Tongue (tissue), 2 donors: ENCODE data around the gene PCLO. TPM values are rescaled to one million over a fixed set of nuclear protein-coding genes. Genes with fewer than 3 reads are reported as not detected.
"Not testable (repeated sequence)": the region's sequence is repeated elsewhere in the genome, so short reads cannot be mapped to it uniquely, and the experiment has no call there.

Experiments
- DNase-seq: peaks from one replicate; pipeline ENCODE4 v3.0.0-alpha.2; 2015
- total RNA-seq: library from RNA; depleted of rRNA; stranded (reverse); fragments of >200 nt; gene quantifications from one replicate; pipeline ENCODE4 v1.2.3, GENCODE V29; 2014

PCLO gene
- total RNA-seq, 1 donor from 2014 or later, result 2.7 TPM

DNA sequence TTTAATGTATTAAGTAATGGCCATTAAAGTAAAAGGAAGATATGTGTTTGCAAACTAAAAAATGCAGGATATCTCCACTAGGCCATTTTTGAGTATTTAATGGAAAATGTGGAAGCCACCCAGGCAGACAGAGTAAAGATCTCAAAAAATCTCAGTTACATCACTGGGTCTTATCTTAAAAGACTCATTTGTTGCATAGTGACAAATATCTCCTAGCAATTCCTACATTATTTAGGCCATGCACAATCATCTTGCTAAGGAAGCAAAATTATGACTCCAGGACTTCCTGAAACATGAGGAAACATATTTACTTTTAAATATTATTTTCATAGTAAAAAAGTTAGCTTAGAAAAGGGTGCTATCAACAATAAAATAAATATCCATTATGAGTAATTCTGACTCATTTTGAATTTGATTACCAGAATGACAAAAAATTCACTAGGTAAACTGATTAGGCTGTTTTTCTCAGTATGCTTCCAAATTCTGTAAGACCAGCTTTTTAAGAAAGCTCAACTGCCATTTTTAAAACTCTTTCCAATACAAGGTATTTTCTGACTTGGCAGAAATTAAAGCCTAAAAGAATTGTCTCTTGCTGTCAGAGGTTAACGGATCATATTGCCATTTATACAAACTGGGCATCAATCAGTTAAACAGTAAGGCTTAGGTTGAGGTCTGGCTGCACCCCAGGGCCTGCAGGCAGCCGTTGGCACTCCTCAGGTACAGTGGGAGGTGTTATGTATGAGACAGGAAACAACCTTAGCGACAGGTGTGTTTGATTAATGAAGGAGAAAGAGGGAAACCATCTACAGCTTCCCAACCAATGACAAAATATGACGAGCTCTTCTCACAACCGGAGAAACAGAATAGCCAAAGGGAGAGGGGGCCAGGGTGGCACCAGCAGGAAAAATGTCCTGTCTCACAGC, 31.8 kb downstream of the PCLO start:
- no peak for DNase-seq

DNA sequence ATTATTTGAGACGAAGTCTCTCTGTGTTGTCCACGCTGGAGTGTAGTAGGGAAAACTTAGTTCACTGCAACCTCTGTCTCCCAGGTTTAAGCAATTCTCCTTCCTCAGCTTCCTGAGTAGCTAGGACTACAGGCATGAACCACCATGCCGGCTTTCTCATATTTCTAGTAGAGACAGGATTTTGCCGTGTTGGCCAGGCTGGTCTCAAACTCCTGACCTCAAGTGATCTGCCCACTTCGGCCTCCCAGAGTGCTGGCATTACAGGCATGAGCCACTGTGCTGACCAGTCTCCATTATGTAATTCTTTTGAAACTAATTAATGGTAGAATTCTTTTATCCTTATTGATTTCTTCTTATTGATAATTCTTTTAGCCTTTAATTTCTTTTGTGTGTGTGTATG, 32.5 kb downstream of the PCLO start:
- DNase-seq, result no peak

DNA sequence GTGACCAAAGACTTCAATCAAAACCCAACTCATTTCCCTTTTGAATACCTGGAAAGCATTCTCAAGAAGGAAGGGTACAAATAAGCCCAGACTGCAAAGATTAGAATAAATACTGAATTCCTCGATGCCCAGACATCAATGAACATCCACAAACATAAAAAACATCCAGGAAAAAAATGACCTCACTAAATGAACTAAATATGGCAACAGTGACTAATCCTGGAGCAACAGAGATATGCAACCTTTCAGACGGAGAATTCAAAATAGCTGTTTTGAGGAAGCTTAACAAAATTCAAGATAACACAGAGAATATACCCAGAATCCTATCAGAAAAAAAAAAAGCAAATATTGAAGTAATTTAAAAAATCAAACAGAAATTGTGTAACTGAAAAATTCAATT, 43.2 kb downstream of the PCLO start:
- DNase-seq, result no peak

DNA sequence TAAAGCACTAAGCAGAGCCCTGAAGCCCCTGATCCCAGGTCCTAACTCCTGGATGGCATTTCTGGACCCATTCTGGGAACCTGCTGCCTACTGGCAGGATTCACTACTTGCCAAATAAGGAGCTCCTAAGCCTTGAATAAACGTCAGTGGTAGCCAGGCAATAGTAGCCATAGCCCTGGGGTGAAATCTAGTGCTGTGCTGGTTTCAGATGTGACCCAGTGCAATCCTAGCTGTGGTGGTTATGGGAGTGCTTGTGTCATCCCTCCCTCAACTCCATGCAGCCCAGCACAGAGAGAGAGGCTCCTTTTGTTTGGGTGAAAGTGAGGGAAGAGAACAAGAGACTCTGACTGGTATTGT, 43.7 kb downstream of the PCLO start:
- no peak for DNase-seq

DNA sequence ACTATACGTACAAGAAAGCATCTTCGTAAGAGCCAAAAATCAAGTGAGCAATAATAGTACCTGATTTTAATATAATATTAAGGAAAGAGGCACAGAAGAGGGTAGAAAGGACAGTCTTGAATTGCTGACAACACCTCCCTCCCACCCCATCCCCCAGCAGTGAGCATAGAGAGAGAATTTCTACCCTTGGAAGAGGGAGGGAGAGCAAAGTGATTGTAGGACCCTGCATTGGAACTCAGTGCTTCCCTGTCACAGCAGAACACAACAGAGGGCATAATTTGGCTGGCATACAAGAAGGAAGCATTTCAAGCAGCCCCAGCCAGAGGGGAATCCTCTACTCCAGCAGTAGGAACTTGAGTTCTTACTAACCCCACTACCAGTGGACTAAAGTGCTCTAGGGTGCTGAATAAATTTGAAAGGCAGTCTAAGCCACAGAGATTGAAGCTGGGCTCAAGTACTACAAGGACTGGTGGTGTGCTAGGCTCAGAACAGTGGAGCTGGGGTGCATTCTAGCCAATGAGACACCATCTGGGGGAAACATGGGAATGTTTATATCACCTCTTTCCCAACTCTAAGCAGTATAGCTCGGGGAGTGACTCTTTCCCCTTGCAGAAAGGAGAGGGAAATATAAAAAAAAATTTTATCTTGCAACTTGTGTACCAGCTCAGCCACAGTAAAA, 44.2 kb downstream of the PCLO start:
- no peak for DNase-seq

DNA sequence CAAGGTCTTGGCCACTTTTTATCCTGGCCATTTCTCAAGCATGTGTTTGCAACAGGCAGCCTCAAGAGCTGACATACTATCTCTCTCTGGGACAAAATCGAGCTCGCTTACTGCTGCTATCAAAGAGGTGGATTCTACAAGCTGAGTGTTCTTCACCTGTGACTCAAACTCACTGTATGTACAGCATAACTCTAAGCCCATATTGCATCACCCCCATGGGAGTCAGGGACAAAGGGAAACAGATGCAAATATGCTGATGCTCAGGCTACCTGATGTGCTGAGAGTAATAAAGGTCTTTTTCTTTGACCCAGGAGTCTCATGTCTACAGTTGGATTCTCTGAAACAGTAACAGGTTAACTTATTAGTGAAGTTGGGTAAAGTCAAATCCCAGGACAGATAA, 45.2 kb downstream of the PCLO start:
- DNase-seq, result no peak

DNA sequence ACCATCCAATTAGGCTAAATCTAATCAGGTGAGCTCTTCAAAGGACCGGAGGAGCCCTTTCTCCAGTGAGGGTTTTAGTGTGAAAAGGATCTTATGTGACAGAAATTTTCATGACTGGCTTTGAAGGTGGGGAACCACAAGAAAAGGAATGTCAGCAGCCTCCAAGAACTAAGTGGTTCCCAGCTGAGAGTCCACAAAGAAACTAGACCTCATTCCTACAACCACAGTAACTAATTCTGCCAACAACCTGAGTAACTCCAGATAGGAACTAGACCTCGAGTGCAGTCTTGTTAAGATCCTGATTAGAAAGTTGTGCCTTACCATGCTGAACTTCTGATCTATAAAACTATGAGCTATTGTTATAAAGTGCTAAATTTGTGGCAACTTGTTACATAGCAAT, 51.3 kb downstream of the PCLO start:
- DNase-seq, result no peak

DNA sequence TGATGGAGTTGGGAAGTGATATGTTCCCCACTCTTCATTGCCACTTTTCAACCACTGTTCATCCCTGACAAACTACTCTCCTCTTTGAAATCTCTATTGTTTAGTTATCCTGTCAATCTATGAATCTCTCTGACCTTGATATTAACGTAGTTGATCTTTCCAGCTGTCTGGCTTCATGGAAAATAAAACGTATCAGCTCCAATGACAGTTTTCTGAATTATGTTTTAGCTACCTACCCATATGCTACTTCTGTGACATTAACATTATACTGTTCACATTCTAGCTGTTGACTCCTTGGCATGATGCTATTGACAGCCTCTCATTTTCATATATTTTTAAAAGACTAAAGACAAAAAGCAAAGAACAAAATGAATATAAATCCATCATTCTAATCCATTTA, 53.3 kb downstream of the PCLO start:
- DNase-seq, result no peak

DNA sequence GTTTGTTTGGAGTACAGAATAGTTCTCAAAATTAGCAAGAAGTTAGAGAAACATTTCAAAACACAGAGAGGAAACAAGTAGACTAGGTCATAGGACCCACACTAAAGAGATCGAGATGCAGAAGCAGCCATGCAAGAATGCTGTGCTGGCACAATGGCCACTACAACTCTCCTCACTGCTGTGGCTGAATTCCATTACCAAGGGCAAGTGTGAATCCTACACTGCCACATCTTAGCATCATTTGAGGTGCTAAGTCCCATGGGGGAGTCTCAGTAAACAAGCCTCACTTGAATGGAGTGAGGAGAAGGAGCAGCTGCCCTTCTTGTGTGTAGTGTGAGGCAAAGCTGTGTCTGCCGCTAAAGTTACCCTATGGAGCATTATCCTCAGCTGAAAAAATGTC, 56.7 kb downstream of the PCLO start:
- DNase-seq, result no peak

DNA sequence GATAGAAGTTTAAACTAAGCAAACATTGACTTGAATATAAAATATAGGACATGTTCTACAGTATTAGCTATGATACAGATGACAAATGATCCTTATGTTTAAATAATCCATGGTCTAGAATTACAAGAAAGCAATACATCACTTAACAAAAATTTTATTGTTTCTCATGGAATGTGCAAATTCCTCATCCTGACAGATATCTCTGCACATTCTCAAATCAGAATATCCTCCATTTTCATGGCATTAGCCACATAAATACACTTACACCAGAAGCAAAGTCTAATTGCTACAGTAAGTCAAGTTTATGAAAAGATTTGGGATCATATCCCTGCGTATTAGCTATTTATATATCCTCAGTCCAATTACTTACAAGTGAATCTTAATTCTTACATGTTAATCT, 57.6 kb downstream of the PCLO start:
- DNase-seq, result no peak

DNA sequence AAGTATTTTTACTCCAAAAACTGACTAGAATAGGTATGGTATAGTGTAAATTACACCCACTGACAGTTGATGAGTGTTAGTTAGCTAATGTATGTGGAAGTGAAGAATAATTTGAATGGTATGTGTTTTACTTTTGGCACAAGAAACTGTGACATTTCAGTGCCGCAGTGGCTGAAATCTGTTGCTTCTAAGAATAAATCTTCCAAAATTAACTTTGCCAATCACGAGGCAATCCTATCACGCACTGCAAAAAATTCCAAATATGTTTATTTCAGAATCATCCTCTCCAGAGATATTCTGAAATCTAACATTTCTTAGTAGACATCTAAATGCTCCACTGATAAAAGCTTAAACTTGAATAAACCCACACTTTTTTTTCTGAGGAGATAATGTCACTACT, 61.2 kb downstream of the PCLO start:
- DNase-seq, result no peak

DNA sequence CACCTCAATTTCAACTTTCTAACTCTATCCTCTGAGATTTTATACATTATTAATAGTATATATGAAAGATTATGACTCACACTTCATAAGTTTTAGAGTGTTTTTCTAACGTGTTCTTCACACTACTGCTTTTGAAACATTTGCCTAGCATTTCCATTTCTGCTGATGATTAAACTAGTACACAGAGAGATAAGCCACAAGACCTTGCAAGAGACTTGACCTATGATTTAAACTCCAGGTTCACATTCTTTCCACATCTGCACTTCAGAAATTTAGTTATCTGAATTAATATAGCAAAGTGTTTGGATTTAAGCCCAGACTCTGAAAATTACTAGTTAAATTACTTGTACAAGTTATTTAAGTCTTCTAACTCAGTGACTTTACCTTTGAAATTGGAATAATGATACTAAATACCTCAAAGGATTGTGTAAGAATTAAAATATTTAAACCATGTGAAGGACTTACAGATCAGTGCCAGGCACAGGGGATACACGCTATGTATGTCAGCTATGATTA, 66.6 kb downstream of the PCLO start:
- no peak for DNase-seq

DNA sequence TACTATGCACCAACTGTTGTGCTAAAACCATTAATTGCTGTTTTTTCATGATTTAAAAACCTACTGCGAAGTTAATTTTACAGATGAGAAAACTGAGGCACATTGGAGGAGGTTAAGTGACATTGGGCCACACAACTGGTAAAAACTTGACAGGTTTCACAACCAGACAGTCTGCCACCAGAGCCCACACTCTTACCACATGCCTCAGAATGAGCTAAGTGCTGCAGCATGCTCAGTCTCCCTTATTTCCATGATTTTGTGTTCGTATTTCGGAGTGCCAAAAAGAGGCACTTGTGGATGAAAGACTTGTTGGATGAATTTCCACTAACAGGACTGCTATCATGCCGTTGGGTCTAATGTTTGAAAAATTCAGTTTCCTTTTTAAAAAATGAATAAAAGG, 77.4 kb downstream of the PCLO start:
- no peak for DNase-seq

DNA sequence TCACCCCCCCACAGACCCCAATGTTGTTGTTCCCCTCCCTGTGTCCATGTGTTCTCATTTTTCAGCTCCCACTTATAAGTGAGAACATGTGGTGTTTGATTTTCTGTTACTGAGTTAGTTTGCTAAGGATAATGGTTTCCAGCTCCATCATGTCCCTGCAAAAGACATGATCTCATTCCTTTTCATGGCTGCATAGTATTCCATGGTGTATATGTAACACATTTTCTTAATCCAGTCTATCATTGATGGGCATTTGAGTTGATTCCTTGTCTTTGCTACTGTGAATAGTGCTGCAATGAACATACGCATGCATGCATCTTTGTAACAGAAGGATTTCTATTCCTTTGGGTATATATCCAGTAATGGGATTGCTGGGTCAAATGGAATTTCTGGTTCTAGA, 82.8 kb downstream of the PCLO start:
- not testable (repeated sequence) for DNase-seq

DNA sequence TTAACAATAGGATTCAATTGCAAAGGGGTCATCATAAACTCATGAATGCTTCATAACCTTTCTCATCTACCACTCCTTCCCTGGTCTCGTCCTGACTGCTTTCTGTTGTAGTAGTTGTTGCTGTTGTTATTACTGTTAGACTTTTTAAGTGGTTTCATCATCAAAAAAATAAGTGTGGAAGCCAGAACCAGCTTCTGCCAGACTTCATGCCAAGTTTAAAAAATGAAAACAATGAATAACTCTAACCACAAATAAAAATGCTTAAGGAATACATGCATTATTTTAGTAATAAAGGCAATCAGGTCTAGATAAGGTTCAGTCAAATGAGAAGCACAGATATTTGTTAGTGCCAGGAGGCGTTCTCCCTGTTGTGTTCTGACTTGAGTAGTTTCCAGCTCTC, 85.4 kb downstream of the PCLO start:
- DNase-seq, result no peak

DNA sequence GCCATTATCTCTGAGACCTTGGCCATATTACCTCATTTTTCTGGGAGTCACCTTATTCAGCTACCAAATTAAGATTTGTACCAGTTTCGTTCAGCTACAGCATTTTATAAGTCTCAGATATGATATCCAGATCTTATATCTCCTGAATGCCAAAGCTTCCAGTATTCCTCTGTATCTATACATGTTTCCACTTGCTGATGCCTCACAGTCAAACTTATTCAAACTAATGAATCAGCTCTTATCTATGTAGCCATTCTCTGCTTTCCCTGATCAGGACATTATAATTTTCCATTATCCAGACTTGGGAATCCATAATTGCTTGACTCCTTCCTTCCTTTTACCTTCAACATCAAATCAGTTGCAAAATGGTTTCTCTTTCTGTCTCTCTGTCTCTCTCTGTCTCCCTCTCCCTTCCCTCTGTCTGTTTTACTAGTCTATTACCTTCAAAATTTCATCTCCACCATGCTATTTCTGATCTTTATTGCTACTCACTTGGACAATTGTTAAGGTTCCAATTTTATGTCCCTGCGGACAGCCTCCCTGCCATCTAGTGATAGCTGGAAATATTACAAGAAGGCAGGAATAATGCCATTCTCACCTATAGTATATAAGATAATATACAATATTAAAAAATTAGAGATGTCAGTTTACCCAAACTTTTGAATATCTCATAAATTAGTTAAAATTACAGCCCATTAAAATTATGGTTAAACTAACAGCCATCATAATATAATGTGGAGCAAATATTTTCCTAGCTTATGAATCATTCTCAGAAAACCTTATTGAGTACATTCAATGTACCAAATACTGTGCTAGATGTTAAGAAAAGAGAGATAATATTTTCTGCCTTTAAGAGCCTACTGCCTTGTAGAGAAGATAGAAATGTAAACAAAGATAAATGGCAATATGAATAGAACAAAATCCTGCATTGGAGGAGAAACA, 89.8 kb downstream of the PCLO start:
- no peak for DNase-seq

DNA sequence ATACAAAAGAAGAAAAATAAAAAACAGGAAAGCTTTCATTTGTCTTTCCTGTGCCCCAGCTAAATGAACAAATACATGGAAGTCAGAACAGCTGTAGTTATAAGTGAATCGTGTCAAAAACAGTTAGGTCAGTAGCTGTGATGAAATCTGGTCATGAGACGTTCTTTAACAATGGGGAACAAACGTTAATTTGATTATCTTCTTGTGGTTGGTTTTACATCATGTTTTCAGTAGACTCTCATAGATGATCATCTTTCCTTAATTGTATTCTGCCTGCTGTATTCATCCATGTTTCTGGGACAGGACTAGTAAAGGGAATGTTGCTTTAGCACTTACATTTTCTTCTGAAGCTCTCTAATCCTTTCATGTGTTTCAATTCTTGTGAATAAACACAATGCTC, 97.0 kb downstream of the PCLO start:
- DNase-seq, result no peak

DNA sequence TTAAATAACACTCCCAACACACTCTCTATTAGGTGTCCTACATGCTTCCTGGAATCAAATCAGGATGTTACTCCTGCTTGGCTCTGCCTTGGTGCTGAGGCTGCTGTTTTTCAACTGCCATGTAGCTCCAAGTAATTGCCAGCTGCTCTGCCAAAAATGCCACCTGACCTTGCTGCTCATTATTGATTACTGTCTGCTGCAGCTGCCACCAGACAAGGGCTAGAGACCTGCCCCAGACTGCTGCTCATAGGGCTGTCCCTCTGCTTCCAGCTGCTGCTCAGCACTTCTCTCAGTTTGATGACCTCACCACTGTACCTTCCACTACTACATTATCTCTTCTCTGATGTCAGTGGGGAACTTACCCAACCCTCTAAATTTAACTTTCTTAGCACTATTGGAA, 102.5 kb downstream of the PCLO start:
- peak; percentile 2 for DNase-seq

DNA sequence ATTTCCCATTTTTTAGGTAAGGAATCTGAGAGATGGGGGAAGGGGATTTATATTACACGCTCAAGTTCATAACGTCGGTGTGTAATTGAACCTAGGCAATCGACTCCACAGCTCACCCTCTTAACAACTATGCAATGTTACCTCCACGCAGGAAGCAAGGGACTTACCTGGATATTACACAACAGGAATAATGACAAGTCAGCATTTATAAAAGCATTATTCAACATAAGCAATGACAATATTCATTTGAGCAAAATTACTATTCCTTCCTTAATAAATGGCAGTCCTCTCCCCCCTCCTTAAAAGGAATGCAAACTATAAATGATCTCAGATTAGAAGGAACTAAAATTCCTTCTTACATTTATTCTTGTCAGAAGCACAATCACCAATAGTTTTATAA, 104.0 kb downstream of the PCLO start:
- no peak for DNase-seq

DNA sequence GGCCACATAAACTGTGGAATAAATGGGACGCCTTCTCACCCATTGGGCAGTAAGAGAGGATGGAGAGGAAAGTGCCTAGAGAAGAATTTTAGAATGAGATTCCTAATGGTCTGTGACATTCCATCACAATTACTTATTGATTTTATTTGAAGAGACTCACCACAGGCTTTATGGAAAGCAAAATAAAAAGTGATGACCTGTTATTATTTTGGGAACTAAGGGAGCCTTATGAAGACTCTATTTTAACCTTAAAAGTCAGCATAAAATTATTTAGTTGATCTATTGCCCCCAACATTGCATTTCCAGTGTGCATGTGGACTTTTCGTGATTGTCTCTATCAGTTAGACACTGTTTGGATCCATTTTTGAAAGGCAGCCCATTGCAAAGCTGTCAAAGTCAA, 107.5 kb downstream of the PCLO start:
- DNase-seq, result no peak

DNA sequence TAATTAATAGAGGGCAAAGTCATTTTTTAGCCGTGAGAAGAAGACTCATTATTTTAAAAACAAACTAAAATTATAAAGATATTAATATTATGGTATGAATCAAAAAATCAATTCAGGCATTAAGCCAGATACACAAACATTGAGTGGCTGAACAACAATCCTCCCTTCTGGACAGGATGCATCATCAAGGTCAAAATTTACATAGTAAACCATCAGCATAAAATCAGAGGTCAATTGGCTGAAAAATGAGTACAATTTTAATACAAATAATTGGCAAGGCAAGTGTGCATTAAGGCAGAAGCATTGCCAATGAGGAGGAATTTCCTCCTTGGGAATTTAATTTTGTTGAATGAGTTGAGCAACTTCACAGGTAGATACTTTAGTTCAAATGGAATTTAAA, 108.2 kb downstream of the PCLO start:
- no peak for DNase-seq

DNA sequence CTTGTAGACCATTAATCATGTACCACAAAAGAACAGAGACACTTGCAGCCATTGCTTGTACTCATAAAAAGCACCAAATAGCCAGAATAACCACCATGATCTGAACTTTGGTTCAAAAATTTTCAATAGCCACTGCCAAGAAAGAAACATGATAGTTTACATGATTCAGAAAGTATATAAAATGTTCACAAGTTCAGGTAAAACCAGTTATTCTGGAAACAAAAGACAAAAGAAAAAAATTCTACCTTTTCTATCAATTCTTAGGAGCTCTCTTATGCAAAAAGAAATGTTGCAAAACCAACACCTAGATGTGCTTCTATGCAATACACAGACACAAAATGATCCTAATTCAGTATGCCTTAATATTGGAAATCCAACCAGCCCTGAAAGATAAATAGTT, 108.7 kb downstream of the PCLO start:
- DNase-seq, result no peak

DNA sequence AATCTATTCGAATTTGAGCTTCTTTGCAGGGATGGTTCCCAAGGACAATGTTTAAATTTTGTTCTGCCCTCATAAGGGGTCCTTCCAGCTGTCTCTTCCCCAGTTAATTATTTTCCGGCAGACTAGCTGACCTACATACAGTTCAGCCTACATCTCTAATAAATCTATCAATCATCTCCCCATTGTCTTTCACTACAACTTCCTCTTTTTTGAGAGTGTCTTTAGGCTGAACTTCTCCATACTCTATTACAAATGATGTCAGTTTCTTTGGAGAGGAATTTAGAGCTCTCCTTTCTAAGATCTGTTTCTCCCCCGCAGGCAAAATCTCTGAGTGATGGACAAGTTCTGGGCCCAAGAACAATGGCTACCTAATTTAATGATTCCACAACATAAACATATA, 122.2 kb downstream of the PCLO start:
- no peak for DNase-seq
